DND-41 (cell line): ENCODE results near the gene TMEM184B.

Experiments
- EZH2 ChIP-seq: IDR thresholded peaks from 3 replicates; pipeline ENCODE4 v1.6.1; 2012; ENCODE audit warnings: borderline replicate concordance, low read depth, mild to moderate bottlenecking, moderate library complexity, low read length, inconsistent platforms; ENCODE audit not compliant: severe bottlenecking
- TF ChIP-seq, protein P1 (sequence below): IDR thresholded peaks from 2 replicates; pipeline ENCODE4 v1.5.1; 2012; ENCODE audit warnings: borderline replicate concordance, low read length, moderate library complexity, mild to moderate bottlenecking; ENCODE audit not compliant: poor library complexity, severe bottlenecking; ENCODE audit errors: extremely low read depth

DNA sequence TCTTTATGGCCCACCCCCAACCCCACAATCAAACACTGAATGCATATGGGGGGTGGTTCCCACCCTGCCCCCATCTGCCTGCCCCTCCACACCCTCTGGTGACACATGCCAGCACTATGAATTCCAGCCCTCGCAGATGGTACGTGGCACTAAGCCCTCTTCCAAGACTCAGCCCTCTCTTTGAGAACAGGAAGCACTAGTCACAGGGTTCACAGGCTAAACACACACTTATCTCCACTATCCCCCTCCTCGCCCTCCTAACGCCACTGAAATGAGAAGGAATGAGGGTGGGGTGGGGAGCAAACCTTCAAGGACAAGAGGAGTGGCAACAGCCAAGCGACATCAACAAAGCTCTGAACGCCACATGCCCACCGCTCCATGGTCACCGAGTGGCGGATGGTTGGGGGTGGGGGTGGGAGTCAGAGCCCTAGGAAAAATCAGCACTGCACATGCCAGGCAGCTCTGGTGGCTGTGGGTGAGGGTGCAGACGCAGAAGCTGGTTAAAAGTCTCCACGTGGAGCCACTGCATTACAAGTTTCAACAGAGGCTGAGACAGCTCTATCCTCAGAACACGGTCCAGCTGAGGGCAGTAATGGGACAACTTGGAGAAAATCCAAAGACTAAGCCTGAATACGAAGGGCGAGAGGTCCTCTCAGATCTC is 33.6 kb downstream of the TMEM184B start:
- TF ChIP-seq, protein P1, sequence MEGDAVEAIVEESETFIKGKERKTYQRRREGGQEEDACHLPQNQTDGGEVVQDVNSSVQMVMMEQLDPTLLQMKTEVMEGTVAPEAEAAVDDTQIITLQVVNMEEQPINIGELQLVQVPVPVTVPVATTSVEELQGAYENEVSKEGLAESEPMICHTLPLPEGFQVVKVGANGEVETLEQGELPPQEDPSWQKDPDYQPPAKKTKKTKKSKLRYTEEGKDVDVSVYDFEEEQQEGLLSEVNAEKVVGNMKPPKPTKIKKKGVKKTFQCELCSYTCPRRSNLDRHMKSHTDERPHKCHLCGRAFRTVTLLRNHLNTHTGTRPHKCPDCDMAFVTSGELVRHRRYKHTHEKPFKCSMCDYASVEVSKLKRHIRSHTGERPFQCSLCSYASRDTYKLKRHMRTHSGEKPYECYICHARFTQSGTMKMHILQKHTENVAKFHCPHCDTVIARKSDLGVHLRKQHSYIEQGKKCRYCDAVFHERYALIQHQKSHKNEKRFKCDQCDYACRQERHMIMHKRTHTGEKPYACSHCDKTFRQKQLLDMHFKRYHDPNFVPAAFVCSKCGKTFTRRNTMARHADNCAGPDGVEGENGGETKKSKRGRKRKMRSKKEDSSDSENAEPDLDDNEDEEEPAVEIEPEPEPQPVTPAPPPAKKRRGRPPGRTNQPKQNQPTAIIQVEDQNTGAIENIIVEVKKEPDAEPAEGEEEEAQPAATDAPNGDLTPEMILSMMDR = no peak
- no peak for TF ChIP-seq EZH2
